Measurements from ENCODE around the gene PHYHIPL. TPM values are rescaled to one million over a fixed set of nuclear protein-coding genes. Genes with fewer than 3 reads are reported as not detected.

Gene PHYHIPL
- total and polyA plus RNA-seq, 2 of the 8 experiments (the other 6 are each of a cell fraction or from before 2014, with no cell fraction given), result 0.23 to 0.48 TPM

- TF ChIP-seq SRF (IDR thresholded peaks at IDR 0.05; ENCODE audit: low read depth, low read length) (no peak), TBP (IDR thresholded peaks at IDR 0.05; ENCODE audit: low read depth, low read length) (no peak), SIRT6 (IDR thresholded peaks at IDR 0.05; ENCODE audit: low read length) (no peak), SIX5 (IDR thresholded peaks at IDR 0.05; ENCODE audit: low read depth, low read length) (no peak), HDAC6 (IDR thresholded peaks at IDR 0.05; ENCODE audit: low read depth, low read length) (no peak)
These were observed 113.4 kb downstream of the PHYHIPL start (continued) for GRCh38 chr10:59289853-59290252.
